Erythroblast (primary cell): Measurements from ENCODE around the gene ABLIM2.

Experiments
- GATA1 ChIP-seq: IDR thresholded peaks from 2 replicates; pipeline ENCODE4 v1.6.1; 2011; ENCODE audit warnings: low read depth, mild to moderate bottlenecking, control low read depth, low read length, moderate library complexity
- POLR2A ChIP-seq: IDR thresholded peaks from 2 replicates; pipeline ENCODE4 v1.6.1; 2011; ENCODE audit warnings: mild to moderate bottlenecking, low read length

DNA sequence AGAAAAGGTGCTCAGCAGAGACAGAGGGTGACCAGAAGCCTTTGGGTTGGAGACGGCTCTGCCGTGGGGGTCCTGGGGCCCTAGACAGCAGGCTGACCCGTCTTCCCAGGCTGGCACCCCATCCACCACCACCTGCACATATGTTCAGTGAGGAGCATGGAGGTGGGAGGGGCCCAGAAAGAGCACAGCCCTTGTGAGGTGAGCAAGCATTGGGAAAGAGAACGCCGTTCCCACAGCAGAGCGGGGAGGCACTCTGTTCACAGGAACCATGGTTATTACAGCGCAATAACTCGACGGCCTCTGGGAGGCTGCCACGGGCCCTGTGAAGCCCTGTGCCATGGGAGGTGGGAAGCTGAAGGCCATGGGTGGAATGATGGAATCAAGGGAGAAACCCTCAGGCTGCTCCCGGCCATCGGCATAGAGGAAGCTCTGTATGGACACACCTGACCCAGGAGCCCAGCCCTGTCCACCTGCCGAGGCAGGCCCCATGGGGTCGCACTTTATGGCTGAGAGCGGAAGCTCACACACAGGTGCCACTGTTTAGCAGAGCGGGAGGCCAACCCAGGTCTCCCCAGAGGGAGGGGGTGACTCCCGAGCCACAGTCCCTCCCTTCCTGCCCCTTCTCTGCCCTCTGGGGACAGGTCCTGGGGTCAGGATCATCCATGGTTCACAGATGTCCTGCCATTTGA is 125.4 kb downstream of the ABLIM2 start:
- no peak for TF ChIP-seq POLR2A
- TF ChIP-seq GATA1: no peak
